K562 (cell line): ENCODE measurements around the gene SCYL1. TPM values are rescaled to one million over a fixed set of nuclear protein-coding genes. Genes with fewer than 3 reads are reported as not detected.
A peak's percentile ranks its signal among the peaks of the same experiment; 100 is the strongest.

Experiments used
- BRD4 ChIP-seq: fragments of 200-600 bp; sonication (generic); IDR thresholded peaks from 2 replicates; pipeline ENCODE4 v1.6.1; 2017; ENCODE audit warnings: inconsistent platforms
- CBX1 ChIP-seq: sonication (generic); IDR thresholded peaks from 2 replicates; pipeline ENCODE4 v1.6.1; 2016; ENCODE audit warnings: antibody characterized with exemption, low read depth, mild to moderate bottlenecking
- EP400 ChIP-seq: fragments of 450-650 bp; IDR thresholded peaks from 2 replicates; pipeline ENCODE4 v1.6.1; 2017; ENCODE audit warnings: antibody characterized with exemption, mild to moderate bottlenecking, moderate library complexity
- ETV5 ChIP-seq: sonication (generic); formaldehyde crosslinking; IDR thresholded peaks from 2 replicates; pipeline ENCODE4 v1.4.0; 2020; ENCODE audit warnings: low read depth, mild to moderate bottlenecking, missing genetic modification reagents
- GABPA ChIP-seq: fragments of 200-800 bp; sonication (Bioruptor generic); conservative IDR thresholded peaks from 2 replicates; pipeline ENCODE4 v1.6.1; 2016; ENCODE audit warnings: low read depth, missing genetic modification characterization, missing compliant biosample characterization
- MEIS2 ChIP-seq: fragments of 450-650 bp; IDR thresholded peaks from 2 replicates; pipeline ENCODE4 v1.6.1; 2014; ENCODE audit warnings: mild to moderate bottlenecking; ENCODE audit not compliant: partially characterized antibody
- NCOA2 ChIP-seq, 2 experiments: fragments of 450-650 bp; IDR thresholded peaks; 2 replicates each; pipeline ENCODE4 v1.6.1; 2018; ENCODE audit warnings: mild to moderate bottlenecking in 2 of 2, moderate library complexity in 1 of 2; ENCODE audit not compliant: partially characterized antibody in 2 of 2
- PTTG1 ChIP-seq: fragments of 450-650 bp; IDR thresholded peaks from 2 replicates; pipeline ENCODE4 v1.6.1; 2016; ENCODE audit warnings: low read depth, mild to moderate bottlenecking, missing genetic modification characterization, missing compliant biosample characterization
- PURB ChIP-seq: sonication (generic); formaldehyde crosslinking; IDR thresholded peaks from 2 replicates; pipeline ENCODE4 v1.9.0; 2021; ENCODE audit warnings: low read depth, mild to moderate bottlenecking, missing genetic modification reagents
- RBM22 ChIP-seq: fragments of 200-400 bp; formaldehyde crosslinking; IDR thresholded peaks from 2 replicates; pipeline ENCODE4 v1.6.1; 2018; ENCODE audit warnings: low read length, low read depth; ENCODE audit not compliant: poor library complexity, severe bottlenecking
- SIN3A ChIP-seq, 2 experiments: fragments of 150-350 bp in 1 of 2; IDR thresholded peaks; 2 replicates each; pipeline ENCODE4 v1.6.1; 2011 to 2016; ENCODE audit warnings: borderline replicate concordance in 2 of 2, low read depth in 2 of 2, low read length in 2 of 2, mild to moderate bottlenecking in 2 of 2, moderate library complexity in 2 of 2; ENCODE audit not compliant: control insufficient read depth in 1 of 2
- SP2 ChIP-seq: IDR thresholded peaks from 2 replicates; pipeline ENCODE4 v1.6.1; 2011; ENCODE audit warnings: mild to moderate bottlenecking, low read depth, low read length, moderate library complexity; ENCODE audit not compliant: poor library complexity, severe bottlenecking; ENCODE audit errors: extremely low read depth
- SUPT5H ChIP-seq: fragments of 450-650 bp; IDR thresholded peaks from 2 replicates; pipeline ENCODE4 v1.6.1; 2016
- TCF7L2 ChIP-seq: fragments of 150-350 bp; IDR thresholded peaks from 2 replicates; pipeline ENCODE4 v1.6.1; 2016; ENCODE audit warnings: low read depth, mild to moderate bottlenecking, low read length, moderate library complexity
- ZNF121 ChIP-seq: sonication (generic); formaldehyde crosslinking; conservative IDR thresholded peaks from 2 replicates; pipeline ENCODE4 v1.8.0; 2022; ENCODE audit warnings: missing genetic modification reagents
- ZNF124 ChIP-seq: sonication (generic); formaldehyde crosslinking; IDR thresholded peaks from 2 replicates; pipeline ENCODE4 v1.8.1; 2022; ENCODE audit warnings: missing genetic modification reagents
- ZNF324 ChIP-seq: fragments of 250-450 bp; sonication (Bioruptor Pico); IDR thresholded peaks from 2 replicates; pipeline ENCODE4 v1.4.0; 2020; ENCODE audit warnings: mild to moderate bottlenecking
- ZNF444 ChIP-seq: fragments of 250-450 bp; sonication (Bioruptor Pico); IDR thresholded peaks from 2 replicates; pipeline ENCODE4 v1.4.0; 2020; ENCODE audit warnings: mild to moderate bottlenecking, moderate library complexity
- ZNF77 ChIP-seq: fragments of 250-450 bp; sonication (Bioruptor Pico); IDR thresholded peaks from 2 replicates; pipeline ENCODE4 v1.5.0; 2020
- polyA plus RNA-seq, 8 experiments: library from polyadenylated mRNA; depleted of rRNA in 4 of 8; stranded (reverse) in 5 of 8; unstranded in 3 of 8; fragments of >200 nt; fragmentation: Nextera tagmentation in 2 of 8; fragmentation: Illumina TruSeq in 1 of 8; extraction: Ambion mirVana in 2 of 8; extraction: Trizol in 1 of 8; gene quantifications; 2 replicates each; pipeline versions ENCODE4 v1.2.1 to v1.2.3, GENCODE V29; 2011 to 2014; ENCODE audit warnings: inconsistent platforms in 1 of 8, missing spikeins in 1 of 8
- total RNA-seq, 7 experiments: library from RNA; depleted of rRNA in 6 of 7; stranded (reverse); fragments of >200 nt in 6 of 7; fragmentation: Illumina TruSeq in 2 of 7; extraction: Trizol in 2 of 7; gene quantifications; 2 replicates each; pipeline versions ENCODE4 v1.2.1 to v1.2.3, GENCODE V29; 2011 to 2021; ENCODE audit warnings: low replicate concordance in 1 of 7
- TF ChIP-seq, protein P1 (sequence below): fragments of 250-450 bp; sonication (Bioruptor Pico); IDR thresholded peaks from 2 replicates; pipeline ENCODE4 v1.9.0; 2021; ENCODE audit warnings: mild to moderate bottlenecking, inconsistent platforms
- TF ChIP-seq, protein P2 (sequence below): fragments of 250-450 bp; sonication (Bioruptor Pico); IDR thresholded peaks from 2 replicates; pipeline ENCODE4 v1.4.0; 2020; ENCODE audit warnings: mild to moderate bottlenecking, moderate library complexity
- TF ChIP-seq, protein P3 (sequence below): fragments of 450-650 bp; IDR thresholded peaks from 2 replicates; pipeline ENCODE4 v1.6.1; 2016; ENCODE audit warnings: missing biosample characterization, missing genetic modification characterization

SCYL1 gene
- total and polyA plus RNA-seq, 9 of the 15 experiments (the other 6 are each of a cell fraction or from before 2014, with no cell fraction given) = 1.9 to 145 (median 57.6) TPM

DNA sequence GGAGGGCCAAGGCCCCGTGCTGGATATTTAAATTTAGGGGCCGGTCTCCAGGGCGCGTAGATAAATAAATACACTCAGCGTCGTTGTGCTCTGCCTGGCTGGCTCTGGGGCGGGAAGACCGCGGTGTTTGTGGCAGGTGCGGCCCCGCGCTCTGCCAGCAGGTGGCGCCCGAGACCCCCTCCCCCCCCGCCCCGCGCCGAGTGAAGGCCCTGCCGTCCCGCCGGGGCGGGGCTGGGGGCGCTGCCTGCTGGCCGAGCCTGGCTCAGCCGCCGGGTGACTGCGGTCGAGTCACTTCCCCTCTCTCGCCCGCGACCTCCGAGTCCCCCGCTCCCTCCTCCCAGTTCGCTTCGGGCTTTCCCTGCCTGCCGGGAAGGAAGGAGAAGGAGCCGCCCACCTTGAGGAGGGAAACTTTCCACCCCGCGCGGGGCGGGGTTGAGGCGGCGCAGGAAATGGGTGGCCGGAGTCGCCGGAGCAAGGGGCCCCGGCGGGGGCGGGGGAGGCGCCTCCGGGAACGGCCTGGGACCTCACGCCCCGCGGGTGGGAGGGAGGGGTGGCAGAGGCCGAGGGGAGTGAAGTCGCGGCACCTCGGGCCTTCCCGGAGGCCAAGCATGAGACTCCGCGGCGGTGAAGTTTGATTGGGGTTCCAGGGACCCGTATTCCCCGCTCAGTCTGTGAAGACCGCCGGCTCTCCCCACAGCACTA, 49.4 kb downstream of the SCYL1 start (continued):
- TF ChIP-seq, protein P1, sequence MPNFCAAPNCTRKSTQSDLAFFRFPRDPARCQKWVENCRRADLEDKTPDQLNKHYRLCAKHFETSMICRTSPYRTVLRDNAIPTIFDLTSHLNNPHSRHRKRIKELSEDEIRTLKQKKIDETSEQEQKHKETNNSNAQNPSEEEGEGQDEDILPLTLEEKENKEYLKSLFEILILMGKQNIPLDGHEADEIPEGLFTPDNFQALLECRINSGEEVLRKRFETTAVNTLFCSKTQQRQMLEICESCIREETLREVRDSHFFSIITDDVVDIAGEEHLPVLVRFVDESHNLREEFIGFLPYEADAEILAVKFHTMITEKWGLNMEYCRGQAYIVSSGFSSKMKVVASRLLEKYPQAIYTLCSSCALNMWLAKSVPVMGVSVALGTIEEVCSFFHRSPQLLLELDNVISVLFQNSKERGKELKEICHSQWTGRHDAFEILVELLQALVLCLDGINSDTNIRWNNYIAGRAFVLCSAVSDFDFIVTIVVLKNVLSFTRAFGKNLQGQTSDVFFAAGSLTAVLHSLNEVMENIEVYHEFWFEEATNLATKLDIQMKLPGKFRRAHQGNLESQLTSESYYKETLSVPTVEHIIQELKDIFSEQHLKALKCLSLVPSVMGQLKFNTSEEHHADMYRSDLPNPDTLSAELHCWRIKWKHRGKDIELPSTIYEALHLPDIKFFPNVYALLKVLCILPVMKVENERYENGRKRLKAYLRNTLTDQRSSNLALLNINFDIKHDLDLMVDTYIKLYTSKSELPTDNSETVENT (CRISPR knock-in tag) = no peak
- TF ChIP-seq SP2 (no peak), ZNF444 (CRISPR knock-in tag) (no peak), SUPT5H (peak; percentile 30; the same call in 1 of the 2 replicates), ZNF124 (CRISPR knock-in tag) (no peak), PTTG1 (tag) (no peak), SIN3A (IDR thresholded peaks at IDR 0.05; ENCODE audit: borderline replicate concordance in 2 of 2, control insufficient read depth in 1 of 2, low read depth in 2 of 2, low read length in 2 of 2) (peak; percentile 58 to 72; a peak in 2 of 4 replicates), ZNF121 (CRISPR knock-in tag) (no peak), ZNF77 (CRISPR knock-in tag) (no peak), GABPA (tag) (peak; percentile 80), PURB (no peak), ZNF324 (CRISPR knock-in tag) (no peak; the same call in 1 of the 2 replicates), RBM22 (peak; percentile 67), MEIS2 (peak; percentile 22), NCOA2 (IDR thresholded peaks at IDR 0.05; ENCODE audit: partially characterized antibody in 2 of 2) (no peak), TCF7L2 (no peak), EP400 (no peak), ETV5 (CRISPR knock-in tag) (peak; percentile 76), BRD4 (no peak), CBX1 (peak; percentile 43; the same call in 1 of the 2 replicates)
- TF ChIP-seq, protein P2, sequence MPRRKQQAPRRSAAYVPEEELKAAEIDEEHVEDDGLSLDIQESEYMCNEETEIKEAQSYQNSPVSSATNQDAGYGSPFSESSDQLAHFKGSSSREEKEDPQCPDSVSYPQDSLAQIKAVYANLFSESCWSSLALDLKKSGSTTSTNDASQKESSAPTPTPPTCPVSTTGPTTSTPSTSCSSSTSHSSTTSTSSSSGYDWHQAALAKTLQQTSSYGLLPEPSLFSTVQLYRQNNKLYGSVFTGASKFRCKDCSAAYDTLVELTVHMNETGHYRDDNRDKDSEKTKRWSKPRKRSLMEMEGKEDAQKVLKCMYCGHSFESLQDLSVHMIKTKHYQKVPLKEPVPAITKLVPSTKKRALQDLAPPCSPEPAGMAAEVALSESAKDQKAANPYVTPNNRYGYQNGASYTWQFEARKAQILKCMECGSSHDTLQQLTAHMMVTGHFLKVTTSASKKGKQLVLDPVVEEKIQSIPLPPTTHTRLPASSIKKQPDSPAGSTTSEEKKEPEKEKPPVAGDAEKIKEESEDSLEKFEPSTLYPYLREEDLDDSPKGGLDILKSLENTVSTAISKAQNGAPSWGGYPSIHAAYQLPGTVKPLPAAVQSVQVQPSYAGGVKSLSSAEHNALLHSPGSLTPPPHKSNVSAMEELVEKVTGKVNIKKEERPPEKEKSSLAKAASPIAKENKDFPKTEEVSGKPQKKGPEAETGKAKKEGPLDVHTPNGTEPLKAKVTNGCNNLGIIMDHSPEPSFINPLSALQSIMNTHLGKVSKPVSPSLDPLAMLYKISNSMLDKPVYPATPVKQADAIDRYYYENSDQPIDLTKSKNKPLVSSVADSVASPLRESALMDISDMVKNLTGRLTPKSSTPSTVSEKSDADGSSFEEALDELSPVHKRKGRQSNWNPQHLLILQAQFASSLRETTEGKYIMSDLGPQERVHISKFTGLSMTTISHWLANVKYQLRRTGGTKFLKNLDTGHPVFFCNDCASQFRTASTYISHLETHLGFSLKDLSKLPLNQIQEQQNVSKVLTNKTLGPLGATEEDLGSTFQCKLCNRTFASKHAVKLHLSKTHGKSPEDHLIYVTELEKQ (CRISPR knock-in tag) = no peak
- TF ChIP-seq, protein P3, sequence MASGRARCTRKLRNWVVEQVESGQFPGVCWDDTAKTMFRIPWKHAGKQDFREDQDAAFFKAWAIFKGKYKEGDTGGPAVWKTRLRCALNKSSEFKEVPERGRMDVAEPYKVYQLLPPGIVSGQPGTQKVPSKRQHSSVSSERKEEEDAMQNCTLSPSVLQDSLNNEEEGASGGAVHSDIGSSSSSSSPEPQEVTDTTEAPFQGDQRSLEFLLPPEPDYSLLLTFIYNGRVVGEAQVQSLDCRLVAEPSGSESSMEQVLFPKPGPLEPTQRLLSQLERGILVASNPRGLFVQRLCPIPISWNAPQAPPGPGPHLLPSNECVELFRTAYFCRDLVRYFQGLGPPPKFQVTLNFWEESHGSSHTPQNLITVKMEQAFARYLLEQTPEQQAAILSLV (tag) = no peak
